NAMALWA (cell line): ENCODE results near the gene TRAM2.

Experiments
- DNase-seq: peaks from one replicate; pipeline ENCODE4 v3.0.0-alpha.2; 2015; ENCODE audit warnings: low spot score

TRAM2 gene

GRCh38 chr6:52566853-52567279 lies 10.0 kb downstream of the TRAM2 start:
- no peak for DNase-seq

DNA sequence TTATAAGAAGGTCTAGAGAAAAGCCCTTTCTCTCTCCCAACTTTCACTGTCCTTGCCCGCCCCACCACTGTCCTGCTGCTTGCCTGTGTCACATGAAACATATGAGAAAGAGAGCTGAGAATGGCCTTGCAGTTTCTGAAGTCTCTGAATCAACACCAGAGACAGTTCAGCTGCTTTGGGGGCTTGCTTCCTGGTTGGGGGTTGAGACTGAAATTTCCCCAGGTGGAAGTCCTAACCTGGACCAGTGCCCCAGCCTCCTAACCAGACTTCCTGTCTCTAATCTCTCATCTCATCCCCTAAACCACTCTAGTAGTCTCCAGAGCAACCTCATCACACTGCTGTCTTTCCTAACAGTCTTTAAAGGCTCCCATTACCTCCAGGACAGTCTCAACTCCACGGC lies 10.7 kb downstream of the TRAM2 start:
- DNase-seq: no peak

DNA sequence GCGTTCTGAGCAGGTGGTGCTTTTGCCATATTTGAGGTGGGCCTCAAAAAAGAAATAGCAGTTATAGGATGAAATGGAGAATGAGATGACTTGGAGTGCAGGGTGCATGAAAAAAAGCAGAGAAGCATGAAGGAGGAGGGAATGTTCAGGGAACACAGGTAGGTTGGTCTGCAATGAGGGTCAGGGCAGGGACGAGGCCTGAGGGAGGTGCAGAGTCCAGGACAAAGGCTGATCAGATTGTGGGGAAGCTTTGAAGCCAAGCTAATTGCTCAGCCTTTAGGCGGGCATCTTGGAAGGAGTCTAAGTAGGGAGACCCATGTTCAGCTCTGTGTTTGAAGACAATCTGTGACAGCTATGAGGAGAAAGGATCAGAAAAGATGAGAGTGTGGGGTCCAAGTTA lies 12.0 kb downstream of the TRAM2 start:
- DNase-seq: no peak

GRCh38 chr6:52562911-52563310 lies 13.9 kb downstream of the TRAM2 start:
- DNase-seq: no peak

DNA sequence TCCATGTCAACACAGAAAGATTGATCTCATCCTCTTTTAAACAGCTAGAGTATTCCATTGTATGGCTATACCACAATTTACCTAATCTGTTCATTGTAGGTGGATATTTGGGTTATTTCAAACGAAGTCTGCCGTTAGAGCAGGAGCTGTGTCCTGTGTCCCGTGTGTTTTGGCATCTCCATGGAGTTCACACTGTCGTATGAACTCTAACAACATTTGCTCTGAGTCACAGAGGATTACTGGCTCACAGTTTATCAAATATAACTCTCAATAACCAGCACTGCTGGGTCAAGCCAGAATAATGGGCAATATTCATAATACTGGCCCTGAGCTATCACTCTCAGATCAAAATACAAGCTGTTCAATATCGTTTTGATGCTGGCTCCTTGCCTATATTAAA lies 16.4 kb downstream of the TRAM2 start:
- no peak for DNase-seq

DNA sequence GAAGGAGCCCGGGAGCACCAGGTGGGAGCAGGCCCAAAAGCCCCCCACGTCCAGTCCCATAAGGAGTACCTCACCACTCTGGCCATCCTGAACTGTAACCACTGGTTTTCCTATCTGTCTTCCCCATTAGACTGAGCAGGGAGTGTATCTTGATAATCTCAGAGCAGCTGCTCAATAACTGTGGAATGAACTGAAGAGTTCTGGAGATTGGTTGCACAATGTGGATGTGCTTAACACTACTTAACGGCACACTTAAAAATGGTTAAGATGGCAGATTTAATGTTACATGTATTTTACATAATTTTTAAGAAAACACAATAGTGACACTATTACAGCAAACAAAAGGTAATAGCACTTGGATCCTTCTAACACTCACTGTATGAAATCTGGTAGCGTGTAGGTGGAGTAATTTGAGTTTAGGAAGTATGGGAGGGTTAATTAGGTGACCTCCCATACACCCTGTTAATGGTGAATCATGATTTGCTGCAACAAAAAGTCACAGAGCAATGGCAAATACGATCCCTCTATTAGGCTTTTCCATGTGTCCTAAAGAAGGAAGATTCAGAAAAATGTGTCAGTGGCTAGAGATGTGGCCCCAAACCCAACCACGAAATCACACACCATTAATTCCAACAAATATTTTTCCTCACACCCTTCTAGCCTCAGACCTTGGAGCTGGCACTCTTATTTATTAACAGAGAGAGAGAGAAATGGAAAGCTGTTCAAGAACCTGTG lies 18.4 kb downstream of the TRAM2 start:
- DNase-seq: no peak

- no peak for DNase-seq
These were observed 19.2 kb downstream of the TRAM2 start for GRCh38 chr6:52557389-52558265.

GRCh38 chr6:52555518-52556233 lies 21.2 kb downstream of the TRAM2 start:
- no peak for DNase-seq

DNA sequence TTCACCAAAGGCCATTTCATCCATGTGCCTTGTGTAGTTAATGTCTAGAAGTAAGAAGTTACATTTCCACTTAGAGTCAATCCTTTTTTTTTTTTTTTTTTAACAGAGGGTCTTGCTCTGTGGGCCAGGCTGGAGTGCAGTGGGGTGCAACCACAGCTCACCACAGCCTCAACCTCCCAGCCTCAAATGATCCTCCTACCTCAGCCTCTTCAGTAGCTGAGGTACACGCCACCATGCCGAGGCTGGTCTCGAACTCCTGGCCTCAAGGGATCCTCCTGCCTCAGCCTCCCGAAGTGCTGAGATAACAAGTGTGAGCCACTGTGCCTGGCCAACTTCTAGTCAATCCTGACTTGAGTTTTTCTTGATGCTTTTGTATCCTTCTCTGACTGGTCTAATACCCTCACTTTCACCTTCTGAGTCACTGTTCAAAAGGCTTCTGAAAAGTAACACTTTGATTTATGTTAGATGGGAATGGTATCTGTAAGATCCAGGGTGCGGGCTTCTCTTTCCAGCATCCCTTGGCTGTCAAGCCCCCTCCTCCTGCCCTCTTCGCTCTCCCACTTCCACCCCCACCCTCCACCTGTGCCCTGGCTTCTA lies 22.1 kb downstream of the TRAM2 start:
- no peak for DNase-seq

- DNase-seq: no peak
These were observed 23.1 kb downstream of the TRAM2 start for GRCh38 chr6:52553719-52554118.

- DNase-seq: no peak
These were observed 23.7 kb downstream of the TRAM2 start for GRCh38 chr6:52553158-52553557.

GRCh38 chr6:52552278-52552643 lies 24.6 kb downstream of the TRAM2 start:
- DNase-seq: peak; percentile 26

DNA sequence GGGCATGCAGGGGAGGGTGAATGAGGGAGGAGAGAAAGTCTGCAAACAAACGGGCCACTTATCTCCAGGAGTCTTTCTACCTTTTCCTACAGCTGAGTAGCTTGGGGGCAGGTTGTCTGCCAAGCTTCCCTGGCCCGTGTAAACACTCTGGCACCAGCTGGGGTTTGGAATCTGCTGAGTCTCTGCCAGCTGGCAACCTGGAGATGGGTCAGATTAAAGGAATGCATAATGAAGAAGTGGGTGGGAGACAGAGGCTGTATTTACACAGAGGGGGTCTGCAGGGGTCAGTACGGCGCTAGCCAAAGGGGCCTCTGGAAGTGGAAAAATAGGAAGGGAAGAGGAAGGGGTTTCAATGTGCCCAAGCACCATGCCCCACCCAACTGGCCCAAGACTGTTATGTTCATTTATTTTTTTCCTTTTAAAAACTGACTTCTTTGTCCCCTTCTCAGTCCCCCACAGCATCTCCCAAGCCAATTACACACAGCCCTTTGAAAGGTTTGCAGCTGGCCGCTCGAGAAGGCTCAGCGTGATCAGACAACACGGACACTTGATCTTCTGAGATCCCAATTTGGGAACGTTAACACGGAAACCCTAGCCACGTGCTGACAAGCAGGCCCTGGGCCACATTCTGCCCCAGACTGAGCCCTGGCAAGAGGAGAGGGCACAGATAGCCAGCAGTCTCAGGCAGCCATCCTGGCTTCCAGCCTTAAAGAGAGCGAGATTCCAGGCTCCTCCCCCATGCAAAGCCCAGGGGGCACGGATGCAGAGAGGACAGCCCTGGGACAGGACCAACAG lies 25.2 kb downstream of the TRAM2 start:
- DNase-seq: no peak

DNA sequence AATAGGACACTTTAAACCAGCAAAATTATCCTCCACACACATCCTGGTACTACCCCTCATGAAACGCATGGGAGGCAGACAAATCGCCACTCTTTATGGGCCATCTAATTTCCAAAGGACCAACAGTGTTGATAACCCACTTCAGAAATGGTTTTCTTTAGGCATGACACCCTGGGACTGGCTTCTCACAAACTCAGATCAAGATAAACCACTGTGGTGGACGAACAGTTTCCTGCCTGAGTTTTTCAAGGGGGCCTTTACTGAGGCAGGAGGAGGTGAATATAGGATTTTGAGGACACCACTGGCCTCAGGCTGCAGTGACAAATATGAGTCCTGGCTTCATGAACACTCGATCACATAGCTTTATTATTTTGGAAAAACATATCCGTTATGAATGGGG lies 26.0 kb downstream of the TRAM2 start:
- DNase-seq: no peak

DNA sequence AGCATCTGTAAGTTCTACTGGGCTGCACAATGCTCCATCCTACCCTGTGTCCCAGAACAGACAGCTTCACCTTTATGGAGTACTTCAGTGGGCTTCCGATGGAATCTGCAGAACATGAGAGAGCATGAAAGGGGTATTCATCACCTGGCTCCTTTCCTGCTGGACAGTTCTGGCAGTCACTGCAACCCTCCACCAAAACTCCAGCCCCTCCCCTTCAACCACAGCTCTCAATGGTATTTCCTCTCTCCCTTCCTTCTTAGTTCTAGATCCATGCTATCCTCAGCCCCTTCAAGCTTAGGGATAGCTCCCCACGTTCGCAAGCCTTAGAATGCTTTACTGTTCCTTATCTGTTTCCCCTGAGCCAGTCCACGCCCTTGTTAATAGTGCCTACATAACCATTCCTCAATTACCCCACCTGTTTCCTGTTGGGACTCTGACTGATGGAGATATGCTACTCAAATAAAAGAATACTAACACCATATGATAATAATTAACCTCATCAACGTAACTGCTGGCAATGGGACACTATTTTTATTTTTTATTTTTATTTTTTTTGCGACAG lies 26.8 kb downstream of the TRAM2 start:
- no peak for DNase-seq

DNA sequence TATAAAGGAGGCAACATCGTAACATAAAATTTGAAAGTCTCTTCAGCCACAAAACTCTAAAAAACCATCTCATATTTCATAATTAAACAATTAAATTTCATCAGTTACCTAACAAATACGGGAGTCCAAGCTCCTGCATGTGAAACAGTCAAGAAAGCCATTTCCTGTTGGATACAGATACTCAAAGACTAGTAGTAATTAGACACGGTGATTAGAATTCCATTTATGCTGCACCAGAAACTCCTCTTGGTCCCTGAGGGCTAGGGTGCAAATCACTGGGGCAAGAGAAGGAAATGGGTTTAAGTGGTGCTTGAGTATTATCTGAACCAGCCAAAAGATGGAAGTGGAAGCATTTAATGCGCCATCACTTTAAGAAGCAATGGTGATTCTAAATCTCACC lies 27.4 kb downstream of the TRAM2 start:
- no peak for DNase-seq

GRCh38 chr6:52548999-52549398 lies 27.9 kb downstream of the TRAM2 start:
- DNase-seq: no peak

DNA sequence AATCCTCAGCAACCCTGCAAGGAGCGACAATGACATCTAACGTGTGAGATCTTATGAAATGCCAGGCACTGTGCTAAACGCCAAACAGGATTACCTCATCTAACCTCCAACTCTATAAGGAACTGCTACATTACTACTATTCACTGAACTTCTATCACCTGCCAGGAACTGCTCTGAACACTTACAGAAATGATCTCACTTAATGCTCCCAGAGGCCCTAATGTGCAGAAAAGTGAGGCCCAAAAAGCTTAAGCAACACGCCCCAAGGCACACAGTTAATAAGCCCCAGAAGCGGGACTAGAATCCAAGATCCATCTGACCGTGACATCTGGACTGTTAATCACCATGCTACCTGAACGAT lies 28.5 kb downstream of the TRAM2 start:
- no peak for DNase-seq

GRCh38 chr6:52547647-52548352 lies 29.1 kb downstream of the TRAM2 start:
- DNase-seq: no peak

GRCh38 chr6:52546678-52547077 lies 30.2 kb downstream of the TRAM2 start:
- DNase-seq: no peak

DNA sequence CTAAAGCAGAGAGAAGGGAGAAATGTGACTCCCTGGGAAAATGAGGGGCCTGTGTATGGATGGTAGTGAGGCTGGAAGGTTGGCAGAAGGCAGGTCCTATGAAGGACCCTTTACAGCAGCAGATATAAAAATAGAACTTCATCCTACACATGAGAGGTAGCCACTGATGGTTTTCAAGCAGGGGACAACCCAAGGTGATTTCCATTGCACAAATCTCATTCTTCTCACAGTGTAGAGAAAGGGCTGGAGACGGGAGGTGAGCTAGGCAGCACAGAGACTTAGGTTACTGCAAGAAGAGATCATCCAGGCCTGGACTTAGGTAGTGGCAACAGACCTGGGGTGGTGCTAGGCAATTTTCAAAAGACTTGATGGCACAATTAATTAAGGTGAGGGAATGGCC lies 30.7 kb downstream of the TRAM2 start:
- no peak for DNase-seq
